OCI-LY3 (cell line): ENCODE results near the gene WASF2.
"Not testable (repeated sequence)": the region's sequence is repeated elsewhere in the genome, so short reads cannot be mapped to it uniquely, and the experiment has no call there.

Experiments used
- H2AFZ ChIP-seq: fragments of 200-600, 300-600 bp; shearing (Covaris generic); 2 replicates; pipeline ENCODE4 v1.6.0; 2014; ENCODE audit warnings: antibody characterized with exemption, low read depth, low read length
- H3K27ac ChIP-seq: fragments of 200-600, 300-600 bp; sonication (generic); 2 replicates; pipeline ENCODE4 v1.5.1; 2014; ENCODE audit warnings: mild to moderate bottlenecking, low read length, moderate library complexity, mixed read lengths
- H3K27me3 ChIP-seq: fragments of 200-600, 300-600 bp; sonication (generic); 2 replicates; pipeline ENCODE4 v1.6.1; 2014; ENCODE audit warnings: low read depth, low read length, mixed read lengths
- H3K36me3 ChIP-seq: fragments of 200-600, 300-600 bp; sonication (generic); replicated peaks from 2 replicates; pipeline ENCODE3; 2014; ENCODE audit warnings: low read depth, low read length, mixed read lengths
- H3K4me1 ChIP-seq: fragments of 300-600, 200-600 bp; sonication (generic); 2 replicates; pipeline ENCODE4 v1.6.1; 2014; ENCODE audit warnings: low read length, mixed read lengths
- H3K4me2 ChIP-seq: fragments of 200-600, 300-600 bp; sonication (generic); 2 replicates; pipeline ENCODE4 v1.6.1; 2014; ENCODE audit warnings: low read length, mixed read lengths
- H3K4me3 ChIP-seq: fragments of 300-600, 200-600 bp; sonication (generic); 2 replicates; pipeline ENCODE4 v1.5.1; 2014; ENCODE audit warnings: antibody characterized with exemption, mild to moderate bottlenecking, low read length, moderate library complexity
- H3K79me2 ChIP-seq: fragments of 300-600, 200-600 bp; shearing (Covaris generic); 2 replicates; pipeline ENCODE4 v1.6.1; 2014; ENCODE audit warnings: mild to moderate bottlenecking, low read length, mixed read lengths
- H3K9ac ChIP-seq: fragments of 300-600, 200-600 bp; shearing (Covaris generic); 2 replicates; pipeline ENCODE4 v1.6.0; 2014; ENCODE audit warnings: mild to moderate bottlenecking, low read length, moderate library complexity
- H3K9me3 ChIP-seq: fragments of 200-600, 300-600 bp; shearing (Covaris generic); 2 replicates; pipeline ENCODE4 v1.6.1; 2014; ENCODE audit warnings: low read length, mixed read lengths; ENCODE audit not compliant: insufficient read depth
- H4K20me1 ChIP-seq: fragments of 200-600, 300-600 bp; sonication (generic); 2 replicates; pipeline ENCODE4 v1.6.1; 2016; ENCODE audit warnings: low read length, mixed read lengths; ENCODE audit not compliant: insufficient read depth
- CTCF ChIP-seq: fragments of 200-600, 300-600 bp; sonication (generic); IDR thresholded peaks from 2 replicates; pipeline ENCODE4 v1.5.1; 2014; ENCODE audit warnings: antibody characterized with exemption, low read length, low read depth
- EZH2phosphoT487 ChIP-seq: fragments of 200-600 bp; shearing (Covaris generic); IDR thresholded peaks from 2 replicates; pipeline ENCODE4 v1.6.1; 2018; ENCODE audit warnings: antibody characterized with exemption, mixed run types, low read depth

WASF2 gene

DNA sequence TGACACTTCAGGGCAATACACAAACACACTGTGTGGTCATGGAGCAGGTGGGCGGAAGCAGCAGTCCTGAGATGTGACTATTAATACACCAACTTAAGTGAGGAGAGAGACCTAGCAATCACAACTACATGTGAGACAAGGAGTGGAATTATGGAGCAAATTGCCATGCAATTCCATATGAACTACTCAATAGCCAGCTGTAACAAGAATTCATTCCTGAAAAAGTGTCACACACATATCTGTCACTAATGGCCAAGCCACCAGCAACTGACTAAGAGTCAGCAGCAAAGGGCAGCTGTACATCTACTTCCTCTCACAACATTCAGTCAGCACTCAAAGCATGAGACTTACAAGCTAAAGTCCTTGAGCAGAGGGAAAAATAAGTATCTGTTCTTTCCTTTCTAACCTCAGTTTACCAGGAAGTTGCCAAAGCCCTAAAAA is 51.3 kb downstream of the WASF2 start:
- no peak overlapping the region for H2AFZ ChIP-seq
- H3K27ac ChIP-seq: no peak overlapping the region
- peaks cover 39% of the 10 kb centered on the region for H3K79me2 ChIP-seq
- no peak overlapping the region for H3K4me3 ChIP-seq
- no peak overlapping the region; the same call in 1 of the 2 replicates for H3K4me2 ChIP-seq
- no peaks in the 10 kb centered on the region for H3K9me3 ChIP-seq
- H3K4me1 ChIP-seq: peaks cover 47% of the 10 kb centered on the region
- H3K36me3 ChIP-seq: no peaks in the 10 kb centered on the region
- H3K9ac ChIP-seq: no peak overlapping the region
- H4K20me1 ChIP-seq: peaks cover 37% of the 10 kb centered on the region
- H3K27me3 ChIP-seq: no peaks in the 10 kb centered on the region
- TF ChIP-seq CTCF: no peak
- no peak for TF ChIP-seq EZH2phosphoT487

DNA sequence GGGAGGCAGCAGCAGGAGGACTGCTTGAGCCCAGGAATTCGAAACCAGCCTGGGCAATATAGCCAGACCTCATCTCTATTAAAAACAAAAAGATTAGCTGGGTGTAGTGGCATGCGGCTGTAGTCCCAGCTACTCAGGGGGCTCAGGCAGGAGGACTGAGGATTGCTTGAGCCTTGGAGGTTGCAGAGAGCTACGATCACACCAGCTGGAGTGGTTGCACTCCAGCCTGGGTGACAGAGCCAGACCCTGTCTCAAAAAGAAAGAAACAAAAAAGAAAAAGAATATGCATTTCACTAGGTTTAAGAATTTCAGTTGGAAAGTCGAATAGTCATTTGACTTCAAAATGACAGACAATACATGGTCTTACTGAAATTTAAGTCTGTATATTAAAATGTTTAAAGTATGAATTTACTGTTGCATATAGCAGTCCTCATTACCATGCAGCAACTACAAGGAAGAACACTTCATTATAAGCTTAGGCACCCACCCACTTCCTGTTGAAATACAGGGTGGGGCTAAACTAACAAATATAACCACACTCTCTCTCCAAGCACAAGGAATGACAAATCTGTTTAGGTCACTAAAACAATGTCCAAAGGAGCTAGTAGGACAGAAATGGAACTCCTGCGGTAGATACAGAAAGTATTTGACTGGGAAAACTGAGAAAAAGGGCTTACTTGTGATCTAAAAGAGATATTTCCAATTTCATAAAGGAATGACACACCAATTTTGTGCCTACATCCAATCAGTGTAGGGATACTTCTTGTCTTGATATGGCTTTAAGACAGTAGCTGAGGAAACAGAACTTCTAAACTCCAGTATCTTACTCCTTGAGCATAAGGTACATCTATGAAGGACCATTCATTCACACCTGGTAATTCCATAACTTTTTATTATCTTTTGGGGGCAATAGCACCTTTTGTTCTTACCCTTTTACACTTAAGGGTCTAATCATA is 53.5 kb downstream of the WASF2 start:
- no peak overlapping the region for H3K9ac ChIP-seq
- H4K20me1 ChIP-seq: peaks cover 44% of the 10 kb centered on the region
- peak overlapping the region; percentile 47 for H3K4me2 ChIP-seq
- no peak overlapping the region for H3K4me3 ChIP-seq
- no peak overlapping the region for H2AFZ ChIP-seq
- 0 out of 2 replicates have a peak overlapping the region, but pooled peaks have one; percentile 12 for H3K27ac ChIP-seq
- no peaks in the 10 kb centered on the region for H3K27me3 ChIP-seq
- TF ChIP-seq EZH2phosphoT487 (no peak), CTCF (no peak)
- no peaks in the 10 kb centered on the region for H3K36me3 ChIP-seq
- H3K4me1 ChIP-seq: peaks cover 38% of the 10 kb centered on the region
- H3K79me2 ChIP-seq: peaks cover 45% of the 10 kb centered on the region
- H3K9me3 ChIP-seq: no peaks in the 10 kb centered on the region

- H3K9ac ChIP-seq: no peak overlapping the region
- peak overlapping the region; percentile 47 for H3K4me2 ChIP-seq
- peaks cover 52% of the 10 kb centered on the region for H4K20me1 ChIP-seq
- no peaks in the 10 kb centered on the region for H3K9me3 ChIP-seq
- H3K36me3 ChIP-seq: no peaks in the 10 kb centered on the region
- no peaks in the 10 kb centered on the region for H3K27me3 ChIP-seq
- no peak overlapping the region for H3K4me3 ChIP-seq
- H3K4me1 ChIP-seq: peaks cover 46% of the 10 kb centered on the region
- TF ChIP-seq CTCF (no peak), EZH2phosphoT487 (no peak)
- H2AFZ ChIP-seq: no peak overlapping the region
- peaks cover 48% of the 10 kb centered on the region for H3K79me2 ChIP-seq
- 0 out of 2 replicates have a peak overlapping the region, but pooled peaks have one; percentile 12 for H3K27ac ChIP-seq
Observed at GRCh38 chr1:27435566-27436203, 54.3 kb downstream of the WASF2 start.

DNA sequence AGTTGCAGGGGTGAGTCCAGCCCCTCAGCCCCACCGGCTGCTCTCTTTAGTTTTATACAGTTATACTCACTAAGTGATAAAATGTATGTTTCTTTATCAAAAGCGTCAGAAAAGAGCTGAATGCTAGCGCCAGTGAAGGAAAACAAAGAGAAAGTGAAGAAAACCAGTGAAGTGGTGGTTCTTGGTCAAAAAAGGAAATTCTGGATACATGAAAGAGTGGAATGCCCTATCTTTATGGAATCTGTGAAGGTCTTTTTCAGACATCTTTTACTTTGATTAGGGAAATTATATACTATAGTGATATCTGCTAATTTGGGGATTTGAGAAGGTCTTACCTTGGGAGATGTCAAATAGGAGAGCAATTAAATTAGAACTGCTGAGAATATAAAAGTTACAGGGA is 56.3 kb downstream of the WASF2 start:
- H4K20me1 ChIP-seq: peaks cover 52% of the 10 kb centered on the region
- peaks cover 41% of the 10 kb centered on the region for H3K4me1 ChIP-seq
- no peak overlapping the region for H2AFZ ChIP-seq
- no peaks in the 10 kb centered on the region for H3K27me3 ChIP-seq
- H3K9ac ChIP-seq: no peak overlapping the region
- no peak for TF ChIP-seq EZH2phosphoT487
- no peak for TF ChIP-seq CTCF
- peaks cover 48% of the 10 kb centered on the region for H3K79me2 ChIP-seq
- no peaks in the 10 kb centered on the region for H3K9me3 ChIP-seq
- no peak overlapping the region for H3K4me2 ChIP-seq
- H3K36me3 ChIP-seq: no peaks in the 10 kb centered on the region
- no peak overlapping the region for H3K27ac ChIP-seq
- H3K4me3 ChIP-seq: no peak overlapping the region

GRCh38 chr1:27432725-27433124 is 57.2 kb downstream of the WASF2 start:
- Histone ChIP-seq H3K4me1 (peaks cover 39% of the 10 kb centered on the region), H3K79me2 (peaks cover 39% of the 10 kb centered on the region), H4K20me1 (peaks cover 48% of the 10 kb centered on the region)
- not testable (repeated sequence) for H3K27me3 ChIP-seq, H3K4me3 ChIP-seq, H3K9ac ChIP-seq, H3K36me3 ChIP-seq, H3K27ac ChIP-seq, H2AFZ ChIP-seq, H3K9me3 ChIP-seq, H3K4me2 ChIP-seq
